GM12878 (cell line): ENCODE measurements around the gene ITCH. TPM values are rescaled to one million over a fixed set of nuclear protein-coding genes. Genes with fewer than 3 reads are reported as not detected.

Experiments used
- ATAC-seq: fragments of 200-7000 bp; cut with Tn5 transposase; 3 replicates; pipeline ENCODE4 v1.9.1; 2020; ENCODE audit warnings: mild to moderate bottlenecking, moderate library complexity
- BruUV-seq: library from RNA; stranded (reverse); fragments of 400-500 nt; replicated peaks from 2 replicates; lab custom pipeline; 2021; lab: Mats Ljungman, UMichigan
- CTCF ChIA-PET: fragments of 300-600 bp; sonication (Branson Sonifier 250); formaldehyde crosslinking; extraction: SDS; loops from one replicate; lab custom pipeline; 2021; ENCODE audit warnings: inconsistent platforms; lab: Yijun Ruan, JAX
- POLR2A ChIA-PET: fragments of 350-600 bp; formaldehyde crosslinking; extraction: SDS; loops from one replicate; lab custom pipeline; 2021; ENCODE audit warnings: inconsistent platforms; lab: Charles Lee
- RAD21 ChIA-PET: fragments of 300-600 bp; sonication (Branson Sonifier 250); formaldehyde crosslinking; loops from one replicate; lab custom pipeline; 2023; ENCODE audit warnings: antibody characterized with exemption; ENCODE audit not compliant: unreplicated experiment; lab: Charles Lee
- SMC1A ChIA-PET: fragments of 300-600 bp; sonication (Branson Sonifier 250); formaldehyde crosslinking; loops from one replicate; lab custom pipeline; 2023; ENCODE audit not compliant: unreplicated experiment, uncharacterized antibody; lab: Charles Lee
- DNase-seq: peaks from one replicate; pipeline ENCODE4 v3.0.0-alpha.2; 2011; ENCODE audit warnings: low read depth, low spot score
- FAIRE-seq: peaks from 3 replicates; lab custom pipeline; 2011; peaks lifted over from hg19 to GRCh38; lab: Jason Lieb, UNC
- H2AFZ ChIP-seq: 2 replicates; pipeline ENCODE4 v1.6.0; 2011; ENCODE audit warnings: low read depth, low read length, control low read depth; ENCODE audit not compliant: control insufficient read depth
- H3K27ac ChIP-seq: 2 replicates; pipeline ENCODE4 v1.5.1; 2011; ENCODE audit warnings: control low read depth; ENCODE audit not compliant: control insufficient read depth, insufficient read depth
- H3K27me3 ChIP-seq, 2 experiments: replicated peaks in 1 of 2; 2 replicates each; pipeline versions ENCODE4 v1.6.0 to v1.6.1; 2011; ENCODE audit warnings: low read length in 1 of 2; ENCODE audit not compliant: control insufficient read depth in 2 of 2, insufficient read depth in 2 of 2
- H3K36me3 ChIP-seq, 2 experiments: 2 replicates each; pipeline ENCODE4 v1.5.1; 2011; ENCODE audit warnings: low read length in 1 of 2; ENCODE audit not compliant: control insufficient read depth in 2 of 2, insufficient read depth in 2 of 2
- H3K4me1 ChIP-seq: 2 replicates; pipeline ENCODE4 v1.6.1; 2011; ENCODE audit warnings: mild to moderate bottlenecking, low read length, moderate library complexity, mixed read lengths; ENCODE audit not compliant: control insufficient read depth, insufficient read depth
- H3K4me2 ChIP-seq: 2 replicates; pipeline ENCODE4 v1.6.0; 2011; ENCODE audit warnings: control low read depth; ENCODE audit not compliant: control insufficient read depth, insufficient read depth
- H3K4me3 ChIP-seq: fragments of 200-600 bp; sonication (generic); 2 replicates; pipeline ENCODE4 v1.5.1; 2016
- H3K79me2 ChIP-seq: 2 replicates; pipeline ENCODE4 v1.6.0; 2011; ENCODE audit warnings: low read length; ENCODE audit not compliant: control insufficient read depth, insufficient read depth
- H3K9ac ChIP-seq: 2 replicates; pipeline ENCODE4 v1.8.0; 2011; ENCODE audit warnings: low read length, control low read depth, mixed read lengths; ENCODE audit not compliant: control insufficient read depth, insufficient read depth
- H3K9me3 ChIP-seq: replicated peaks from 3 replicates; pipeline ENCODE4 v1.5.1; 2011; ENCODE audit warnings: mild to moderate bottlenecking, low read length; ENCODE audit not compliant: control insufficient read depth, insufficient read depth
- H4K20me1 ChIP-seq: 2 replicates; pipeline ENCODE4 v1.6.0; 2011; ENCODE audit not compliant: control insufficient read depth, insufficient read depth
- BRCA1 ChIP-seq: IDR thresholded peaks from 2 replicates; pipeline ENCODE4 v1.6.1; 2011; ENCODE audit warnings: low read depth, low read length, improper control_type of control experiment
- HSF1 ChIP-seq: fragments of 150-350 bp; IDR thresholded peaks from 2 replicates; pipeline ENCODE4 v1.6.1; 2014; ENCODE audit warnings: mild to moderate bottlenecking, low read depth, low read length
- KAT2A ChIP-seq: conservative IDR thresholded peaks from 2 replicates; pipeline ENCODE4 v1.6.1; 2011; ENCODE audit warnings: low read depth, low read length; ENCODE audit not compliant: control insufficient read depth
- TARDBP ChIP-seq: IDR thresholded peaks from 2 replicates; pipeline ENCODE4 v1.6.1; 2016; ENCODE audit warnings: borderline replicate concordance
- WGBS: methylation state at CpG from one replicate; pipeline ENCODE4 v1.1.6; 2016; ENCODE audit warnings: low lambda C conversion rate; ENCODE audit not compliant: insufficient replicate concordance, insufficient coverage; ENCODE audit errors: missing lambda C conversion rate; 5-methylcytosine and 5-hydroxymethylcytosine counted together
- in situ Hi-C: fragments of 300-500 bp; cut with MboI; formaldehyde crosslinking; loops from 9 replicates; pipeline ENCODE4 v1.14.3; 2018; ENCODE audit warnings: mixed read lengths
- intact Hi-C: fragments of 100-400 bp; cut with micrococcal nuclease; formaldehyde crosslinking; loops from one replicate; pipeline ENCODE4 v1.14.2; 2022; ENCODE audit not compliant: unreplicated experiment
- polyA plus RNA-seq, 11 experiments: library from polyadenylated mRNA; depleted of rRNA in 4 of 11; unstranded in 6 of 11; stranded (reverse) in 5 of 11; fragments of >200 nt; fragmentation: Nextera tagmentation in 4 of 11; fragmentation: Illumina TruSeq in 1 of 11; extraction: Ambion mirVana in 4 of 11; extraction: Trizol in 1 of 11; gene quantifications; 1 replicate in 1 of 11; 2 replicates in 10 of 11; pipeline versions ENCODE4 v1.2.1 to v1.2.3, GENCODE V29; 2011 to 2016; ENCODE audit warnings: inconsistent platforms in 2 of 11, missing spikeins in 2 of 11, low read depth in 1 of 11
- total RNA-seq, 4 experiments: library from RNA; depleted of rRNA in 3 of 4; stranded (reverse); fragments of >200 nt in 3 of 4; fragmentation: Illumina TruSeq in 1 of 4; extraction: Trizol in 1 of 4; gene quantifications; 2 replicates each; pipeline versions ENCODE4 v1.2.1 to v1.2.3, GENCODE V29; 2013 to 2021

The ITCH gene
- total and polyA plus RNA-seq, 10 of the 15 experiments (the other 5 are each of a cell fraction or from before 2014, with no cell fraction given) = 7.5 to 46.1 (median 21.5) TPM

GRCh38 chr20:34420975-34421374, 57.9 kb downstream of the ITCH start:
- TF ChIP-seq HSF1 (no peak), KAT2A (no peak), TARDBP (no peak), BRCA1 (no peak)
- TF ChIP-seq, all 136 proteins: peak for 0
- ChIA-PET RAD21 (interaction anchor here (1.8 kb wide), 1 partner anchor 108 kb away, joined by 8 read pairs; no protein-coding TSS in a partner anchor), POLR2A (no interaction called here), CTCF (interaction anchor here (0.9 kb wide), 1 partner anchor 96 kb away, joined by 4 read pairs; no protein-coding TSS in a partner anchor), SMC1A (interaction anchor here (1.1 to 1.5 kb wide), 2 partner anchors 12 to 108 kb away, joined by 3 to 4 read pairs; no protein-coding TSS in a partner anchor)
- no TSS peak for BruUV-seq
- DNase-seq (no peak), ATAC-seq (no peak), FAIRE-seq (no peak)
- in situ Hi-C loops (no loop called here), intact Hi-C loops (no loop called here)
- Histone ChIP-seq H3K36me3 (peaks cover 2 to 18% of the 10 kb centered on the region in 2 experiments), H2AFZ (no peak overlapping the region), H3K9me3 (no peaks in the 10 kb centered on the region), H3K79me2 (no peaks in the 10 kb centered on the region), H4K20me1 (no peaks in the 10 kb centered on the region), H3K27me3 (no peaks in the 10 kb centered on the region), H3K27ac (no peak overlapping the region), H3K9ac (no peak overlapping the region), H3K4me2 (no peak overlapping the region), H3K4me3 (no peak overlapping the region), H3K4me1 (peaks cover 3% of the 10 kb centered on the region)
- WGBS = over 99% methylated on average over 4 of the region's 4 CpGs
